Lung (tissue), 12 donors: ENCODE data around the gene SIL1. TPM values are rescaled to one million over a fixed set of nuclear protein-coding genes. Genes with fewer than 3 reads are reported as not detected.
"Not testable (repeated sequence)": the region's sequence is repeated elsewhere in the genome, so short reads cannot be mapped to it uniquely, and the experiment has no call there.

Experiments
- ATAC-seq: fragments of 200-7000 bp; cut with Tn5 transposase; one replicate; pipeline ENCODE4 v1.9.1; 2020; ENCODE audit warnings: moderate number of reproducible peaks; ENCODE audit not compliant: insufficient read depth, low FRiP score
- DNase-seq, 3 donors: peaks; one replicate each; pipeline ENCODE4 v3.0.0-alpha.2; 2013 to 2017
- H3K27ac ChIP-seq, 2 donors: one replicate each; pipeline ENCODE4 v1.5.1; 2013; ENCODE audit warnings: mild to moderate bottlenecking in 2 of 2, moderate library complexity in 2 of 2, control low read depth in 1 of 2, inconsistent platforms in 1 of 2, low read depth in 1 of 2, low read length in 1 of 2
- H3K27me3 ChIP-seq, 3 donors: one replicate each; pipeline ENCODE4 v1.5.1; 2013; ENCODE audit warnings: low read length in 2 of 3; ENCODE audit not compliant: control insufficient read depth in 3 of 3, insufficient read depth in 3 of 3
- H3K36me3 ChIP-seq, 4 donors: one replicate each; pipeline ENCODE4 v1.5.1; 2013; ENCODE audit warnings: low read length in 4 of 4, mild to moderate bottlenecking in 1 of 4, moderate library complexity in 1 of 4; ENCODE audit not compliant: control insufficient read depth in 4 of 4, insufficient read depth in 4 of 4
- H3K4me1 ChIP-seq, 5 donors: one replicate each; pipeline ENCODE4 v1.5.1; 2013; ENCODE audit warnings: low read length in 5 of 5, mild to moderate bottlenecking in 2 of 5, moderate library complexity in 1 of 5; ENCODE audit not compliant: control insufficient read depth in 5 of 5, insufficient read depth in 5 of 5
- H3K4me3 ChIP-seq: one replicate; pipeline ENCODE4 v1.5.1; 2013; ENCODE audit warnings: mild to moderate bottlenecking, control low read depth, moderate library complexity
- H3K9ac ChIP-seq, 2 donors: one replicate each; pipeline ENCODE4 v1.5.1; 2013; ENCODE audit warnings: low read length in 2 of 2, control low read depth in 1 of 2; ENCODE audit not compliant: insufficient read depth in 1 of 2
- H3K9me3 ChIP-seq, 4 donors: one replicate each; pipeline ENCODE4 v1.5.1; 2013; ENCODE audit warnings: low read length in 3 of 4, mild to moderate bottlenecking in 1 of 4, moderate library complexity in 1 of 4; ENCODE audit not compliant: control insufficient read depth in 4 of 4, insufficient read depth in 3 of 4
- WGBS, 2 donors: extraction: QIAGEN DNeasy Blood & Tissue Kit; methylation state at CpG; one replicate each; pipeline ENCODE4 v1.1.7; 2013; 5-methylcytosine and 5-hydroxymethylcytosine counted together
- polyA plus RNA-seq, 2 donors: library from polyadenylated mRNA; stranded (reverse); fragments of 200-250 nt; gene quantifications; one replicate each; pipeline ENCODE4 v1.2.1, GENCODE V29; 2013
- total RNA-seq, 2 donors: library from RNA; depleted of rRNA in 1 of 2; stranded (reverse); fragments of >200 nt in 1 of 2; gene quantifications; one replicate each; pipeline ENCODE4 v1.2.1, GENCODE V29; 2014 to 2021
- TF ChIP-seq, protein P1 (sequence below): IDR thresholded peaks from 2 replicates; pipeline ENCODE4 v1.5.1; 2012; ENCODE audit warnings: mild to moderate bottlenecking; ENCODE audit errors: control extremely low read depth, extremely low read depth
- donor health status: control.
- donor health status: control.
- donor health status: Bipolar disorder and iron deficiency.
- donor health status: healthy.
- donor health status: DM: yes; HTN: yes; CAD: no.

Gene SIL1
- total and polyA plus RNA-seq, 4 donors: 38.5 to 109 (median 78.4) TPM

DNA sequence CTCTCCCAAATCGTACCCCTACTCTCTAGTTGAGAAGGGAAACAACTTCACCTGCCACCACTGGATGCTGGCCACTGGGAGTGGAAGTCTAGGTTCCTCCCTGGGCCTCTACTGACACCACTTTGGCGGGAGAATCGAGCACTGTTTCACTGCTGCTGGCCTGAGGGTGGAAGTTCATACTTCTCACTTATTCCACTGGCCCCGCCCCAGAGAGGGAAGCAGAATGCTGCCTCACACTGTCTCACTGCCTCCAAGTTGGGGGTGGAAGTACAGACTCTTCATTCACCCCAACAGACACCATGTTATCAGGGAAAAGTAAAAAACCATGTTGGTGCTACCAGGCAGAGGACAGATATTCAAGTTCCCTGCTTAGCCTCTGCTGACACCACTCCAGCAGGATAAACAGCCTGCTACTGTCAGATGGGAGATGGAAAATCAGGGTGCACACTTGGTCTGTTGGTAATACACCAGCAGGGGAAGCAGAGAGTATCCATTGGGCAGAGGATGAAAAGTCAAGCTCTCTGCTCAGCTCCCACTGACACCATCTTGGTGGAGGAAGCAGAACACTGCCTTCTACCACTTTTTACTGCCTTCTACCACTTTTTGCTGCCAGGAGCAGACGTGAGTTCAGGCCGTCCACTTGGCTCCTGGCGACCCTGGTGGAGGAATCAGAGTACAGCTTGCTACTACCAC lies 159.4 kb downstream of the SIL1 start:
- H3K36me3 ChIP-seq: peaks cover 0 to 3% (median 0%) of the 10 kb centered on the region in 4 donors
- H3K9me3 ChIP-seq: peaks cover 0 to 3% (median 0%) of the 10 kb centered on the region in 4 donors
- H3K9ac ChIP-seq: no peak overlapping the region
- WGBS, 2 donors: 78 to 87% methylated on average over 7 of the region's 7 CpGs
- no peak overlapping the region for H3K4me3 ChIP-seq
- H3K27ac ChIP-seq: no peak overlapping the region
- ATAC-seq: no peak
- peaks cover 0 to 6% (median 0%) of the 10 kb centered on the region in 5 donors for H3K4me1 ChIP-seq
- no peak for DNase-seq
- TF ChIP-seq, protein P1, sequence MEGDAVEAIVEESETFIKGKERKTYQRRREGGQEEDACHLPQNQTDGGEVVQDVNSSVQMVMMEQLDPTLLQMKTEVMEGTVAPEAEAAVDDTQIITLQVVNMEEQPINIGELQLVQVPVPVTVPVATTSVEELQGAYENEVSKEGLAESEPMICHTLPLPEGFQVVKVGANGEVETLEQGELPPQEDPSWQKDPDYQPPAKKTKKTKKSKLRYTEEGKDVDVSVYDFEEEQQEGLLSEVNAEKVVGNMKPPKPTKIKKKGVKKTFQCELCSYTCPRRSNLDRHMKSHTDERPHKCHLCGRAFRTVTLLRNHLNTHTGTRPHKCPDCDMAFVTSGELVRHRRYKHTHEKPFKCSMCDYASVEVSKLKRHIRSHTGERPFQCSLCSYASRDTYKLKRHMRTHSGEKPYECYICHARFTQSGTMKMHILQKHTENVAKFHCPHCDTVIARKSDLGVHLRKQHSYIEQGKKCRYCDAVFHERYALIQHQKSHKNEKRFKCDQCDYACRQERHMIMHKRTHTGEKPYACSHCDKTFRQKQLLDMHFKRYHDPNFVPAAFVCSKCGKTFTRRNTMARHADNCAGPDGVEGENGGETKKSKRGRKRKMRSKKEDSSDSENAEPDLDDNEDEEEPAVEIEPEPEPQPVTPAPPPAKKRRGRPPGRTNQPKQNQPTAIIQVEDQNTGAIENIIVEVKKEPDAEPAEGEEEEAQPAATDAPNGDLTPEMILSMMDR: no peak
- H3K27me3 ChIP-seq: no peaks in the 10 kb centered on the region

DNA sequence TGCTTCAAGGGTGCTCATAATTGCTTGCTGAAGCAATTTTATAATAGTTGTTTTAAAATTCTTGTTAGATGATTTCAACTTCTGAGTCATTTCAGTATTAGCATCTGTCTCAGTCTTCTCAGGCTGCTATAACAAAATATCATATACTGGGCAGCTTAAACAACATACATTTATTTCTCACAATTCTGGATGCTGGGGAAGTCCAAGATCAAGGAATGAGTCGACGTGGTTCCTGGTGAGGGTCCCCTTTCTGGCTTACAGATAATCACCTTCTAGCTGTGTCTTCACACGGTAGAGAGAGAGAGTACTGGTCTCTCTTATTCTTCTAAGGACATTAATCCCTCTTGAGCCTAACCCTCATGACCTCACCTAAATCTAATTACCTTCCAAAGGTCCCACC lies 160.4 kb downstream of the SIL1 start:
- H3K27ac ChIP-seq: no peak overlapping the region
- ATAC-seq: no peak
- no peaks in the 10 kb centered on the region for H3K27me3 ChIP-seq
- H3K9ac ChIP-seq: no peak overlapping the region
- H3K36me3 ChIP-seq: peaks cover 0 to 3% (median 0%) of the 10 kb centered on the region in 4 donors
- H3K4me1 ChIP-seq: peaks cover 0 to 4% (median 0%) of the 10 kb centered on the region in 5 donors
- H3K4me3 ChIP-seq: no peak overlapping the region
- WGBS, 2 donors: 88 to 100% methylated on average over 3 of the region's 3 CpGs
- H3K9me3 ChIP-seq: peaks cover 0 to 3% (median 0%) of the 10 kb centered on the region in 4 donors
- no peak for DNase-seq
- TF ChIP-seq, protein P1: no peak

DNA sequence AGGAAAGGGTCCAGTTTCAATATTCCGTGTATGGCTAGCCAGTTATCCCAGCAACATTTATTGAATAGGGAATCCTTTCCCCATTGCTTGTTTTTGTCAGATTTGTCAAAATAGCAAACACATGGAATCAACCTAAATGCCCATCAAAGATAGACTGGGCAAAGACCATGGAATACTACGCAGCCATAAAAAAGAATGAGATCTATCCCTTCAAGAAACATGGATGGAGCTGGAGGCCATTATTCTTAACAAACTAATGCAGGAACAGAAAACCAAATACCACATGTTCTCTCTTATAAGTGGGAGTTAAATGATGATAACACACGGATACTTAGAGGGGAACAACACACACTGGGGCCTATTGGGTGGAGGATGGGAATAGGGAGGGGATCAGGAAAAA lies 161.8 kb downstream of the SIL1 start:
- H3K9ac ChIP-seq, H3K9me3 ChIP-seq, DNase-seq, H3K4me1 ChIP-seq, H3K27me3 ChIP-seq, H3K4me3 ChIP-seq, H3K27ac ChIP-seq, ATAC-seq, H3K36me3 ChIP-seq: not testable (repeated sequence)
- 67 to 86% methylated on average over 3 of the region's 3 CpGs for WGBS, 2 donors

DNA sequence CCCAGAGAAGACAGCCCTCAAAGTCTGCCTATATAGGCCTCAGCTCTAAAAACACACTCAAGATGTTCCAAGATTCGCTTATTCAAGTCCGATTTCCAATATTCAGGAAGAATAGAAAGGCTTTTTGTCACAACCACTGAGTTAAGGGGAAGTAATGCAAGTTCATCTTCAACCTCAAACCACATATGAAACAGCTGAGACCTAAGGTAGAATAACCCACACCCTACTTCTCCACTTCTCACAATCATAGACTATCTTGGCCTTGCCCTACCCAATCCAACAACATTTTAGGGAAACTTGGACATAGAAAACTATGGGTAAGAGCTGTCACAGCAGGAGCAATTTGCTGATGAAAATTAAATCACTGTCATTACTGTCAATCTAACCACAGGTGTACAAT lies 171.0 kb downstream of the SIL1 start:
- Histone ChIP-seq H3K27ac (no peak overlapping the region), H3K36me3 (no peaks in the 10 kb centered on the region), H3K4me3 (no peak overlapping the region), H3K9me3 (no peaks in the 10 kb centered on the region), H3K9ac (no peak overlapping the region), H3K27me3 (no peaks in the 10 kb centered on the region), H3K4me1 (peaks cover 0 to 10% (median 0%) of the 10 kb centered on the region in 5 donors)
- no peak for ATAC-seq
- TF ChIP-seq, protein P1: no peak
- WGBS, 2 donors: 51 to 83% methylated on average over 2 of the region's 2 CpGs
- DNase-seq: no peak
